ENCODE results near the gene SUSD4.
A peak's percentile ranks its signal among the peaks of the same experiment; 100 is the strongest.

The SUSD4 gene

GRCh38 chr1:223326776-223327175 lies 37.2 kb downstream of the SUSD4 start:
- no peak for DNase-seq

- no peak for DNase-seq
Observed at GRCh38 chr1:223323491-223324484, 40.2 kb downstream of the SUSD4 start.

GRCh38 chr1:223322868-223323267 lies 41.1 kb downstream of the SUSD4 start:
- DNase-seq, result no peak

GRCh38 chr1:223320959-223321358 lies 43.0 kb downstream of the SUSD4 start:
- no peak for DNase-seq

GRCh38 chr1:223319905-223320580 lies 43.9 kb downstream of the SUSD4 start:
- DNase-seq, result no peak

DNA sequence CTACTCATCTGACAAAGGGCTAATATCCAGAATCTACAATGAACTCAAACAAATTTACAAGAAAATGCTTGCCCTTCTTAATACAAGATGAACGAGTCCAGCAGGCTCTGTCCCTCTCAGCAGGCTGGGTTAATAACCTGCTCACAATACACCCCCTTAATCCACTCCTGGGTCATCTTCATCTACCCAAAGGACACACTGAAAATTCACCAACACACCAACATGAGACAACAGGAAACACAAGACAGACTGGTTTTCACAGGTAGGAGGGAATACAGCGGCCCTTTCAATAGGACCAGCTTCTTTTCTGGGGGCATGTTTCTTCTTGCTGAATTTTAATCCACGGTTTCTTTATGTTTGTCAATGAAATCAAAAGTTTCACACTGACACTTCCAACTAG lies 44.6 kb downstream of the SUSD4 start:
- DNase-seq, result no peak

DNA sequence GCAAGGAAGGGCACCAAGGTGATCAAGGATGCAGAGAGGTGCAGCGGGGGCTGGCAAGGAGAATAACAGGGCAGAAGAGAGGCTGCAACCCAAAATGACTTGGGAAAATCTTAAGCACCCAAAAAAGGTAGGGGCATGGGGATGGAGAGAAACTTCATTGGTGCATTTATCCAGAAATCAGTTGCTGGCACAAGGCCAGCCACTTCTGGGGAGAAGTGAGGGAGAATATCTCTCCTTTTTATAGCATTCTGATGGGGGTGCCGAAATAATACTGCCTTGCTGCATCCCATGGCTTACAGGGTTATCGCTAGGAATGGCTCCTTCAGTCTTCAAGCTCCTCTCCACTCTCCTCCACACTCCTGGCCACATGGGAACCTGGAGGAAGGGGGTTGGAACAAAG lies 47.9 kb downstream of the SUSD4 start:
- DNase-seq, result no peak

DNA sequence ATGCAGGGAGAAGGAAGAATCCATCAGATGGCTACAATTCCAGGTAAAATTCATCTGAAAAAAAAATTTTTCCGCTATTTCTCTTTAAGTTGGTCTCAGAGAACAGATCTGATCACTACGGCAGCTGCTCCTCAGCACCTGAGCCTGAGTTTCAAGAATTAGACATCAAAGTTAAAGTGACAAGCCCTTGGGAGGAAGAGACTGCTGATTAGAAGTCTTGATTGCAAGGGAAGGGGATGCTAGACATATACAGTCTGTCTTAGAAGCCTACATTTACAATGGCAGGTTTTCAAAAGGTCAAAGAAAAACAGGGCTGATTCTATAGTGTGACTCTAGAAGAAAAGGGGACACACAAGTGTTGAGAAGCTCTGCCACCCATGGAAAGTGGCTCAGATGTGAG lies 48.3 kb downstream of the SUSD4 start:
- no peak for DNase-seq

GRCh38 chr1:223313415-223313754 lies 50.6 kb downstream of the SUSD4 start:
- no peak for DNase-seq

GRCh38 chr1:223312705-223313414 lies 51.1 kb downstream of the SUSD4 start:
- DNase-seq, result no peak

GRCh38 chr1:223312273-223312672 lies 51.7 kb downstream of the SUSD4 start:
- DNase-seq, result no peak

GRCh38 chr1:223311826-223312225 lies 52.1 kb downstream of the SUSD4 start:
- no peak for DNase-seq

- DNase-seq, result no peak
Observed at GRCh38 chr1:223308136-223308535, 55.8 kb downstream of the SUSD4 start.

- no peak for DNase-seq
Observed at GRCh38 chr1:223307544-223307943, 56.4 kb downstream of the SUSD4 start.

- no peak for DNase-seq
Observed at GRCh38 chr1:223304931-223305330, 59.0 kb downstream of the SUSD4 start.

DNA sequence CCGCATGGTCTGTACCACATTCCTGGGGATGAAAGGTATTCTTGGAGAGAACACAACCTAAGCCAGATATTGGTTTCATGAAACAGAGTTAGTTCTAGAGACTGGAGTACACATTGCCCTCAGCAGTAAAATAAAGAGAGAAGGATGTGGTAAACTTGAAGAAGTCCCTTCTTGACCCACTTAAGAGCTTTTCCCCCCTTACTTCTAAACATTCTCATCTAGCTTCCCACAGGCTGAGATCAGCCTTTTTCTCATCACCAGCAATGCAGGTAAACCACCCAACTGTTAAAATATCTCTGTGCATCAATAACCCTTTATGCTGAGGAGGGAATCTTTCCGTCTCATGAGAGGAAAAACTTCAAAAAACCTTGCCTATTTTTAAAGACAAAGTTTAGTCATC lies 62.6 kb downstream of the SUSD4 start:
- peak; percentile 6 for DNase-seq

- no peak for DNase-seq
Observed at GRCh38 chr1:223299553-223299952, 64.4 kb downstream of the SUSD4 start.

DNA sequence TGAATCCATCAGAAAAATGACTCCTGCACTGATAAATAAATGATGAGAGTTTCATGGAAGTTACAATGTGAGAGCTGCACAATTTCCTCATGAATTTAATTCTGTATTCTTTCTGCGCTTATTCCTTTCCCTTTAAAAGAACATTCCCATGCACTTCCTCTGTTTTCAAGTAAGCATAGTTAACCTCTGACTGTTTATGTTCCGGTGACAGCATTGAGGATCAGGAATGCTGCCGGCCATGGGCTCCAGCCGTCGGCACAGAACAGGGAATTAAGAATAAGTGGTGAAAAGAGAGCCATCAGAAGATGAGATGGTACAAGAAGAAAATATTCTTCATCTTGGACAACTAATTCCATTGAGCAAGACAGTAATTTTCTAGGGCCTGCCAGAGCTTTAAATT lies 65.3 kb downstream of the SUSD4 start:
- DNase-seq, result no peak

- no peak for DNase-seq
Observed at GRCh38 chr1:223297800-223298199, 66.2 kb downstream of the SUSD4 start.

GRCh38 chr1:223291796-223292195 lies 72.2 kb downstream of the SUSD4 start:
- DNase-seq, result no peak

- DNase-seq, result no peak
Observed at GRCh38 chr1:223290397-223290796, 73.6 kb downstream of the SUSD4 start.

DNA sequence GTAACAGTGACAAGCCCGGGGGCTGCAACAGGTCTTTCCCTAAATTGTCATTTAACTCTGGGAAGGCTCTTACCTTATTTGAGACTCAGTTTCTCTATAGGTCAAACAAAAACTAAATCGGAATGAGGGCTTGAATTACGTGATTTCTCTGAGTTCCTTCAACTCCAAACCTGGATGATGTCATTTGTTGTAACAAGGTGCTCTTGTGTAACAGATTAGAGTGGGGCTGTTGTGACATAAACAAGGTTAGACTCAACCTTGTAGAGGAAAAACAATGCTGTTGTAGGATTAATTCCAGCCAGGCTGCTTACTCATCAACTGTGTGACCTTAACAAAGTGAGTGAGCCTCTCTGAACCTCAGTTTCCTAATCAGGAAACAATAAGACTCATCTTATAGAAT lies 74.4 kb downstream of the SUSD4 start:
- DNase-seq, result no peak

- no peak for DNase-seq
Observed at GRCh38 chr1:223288826-223289225, 75.2 kb downstream of the SUSD4 start.

DNA sequence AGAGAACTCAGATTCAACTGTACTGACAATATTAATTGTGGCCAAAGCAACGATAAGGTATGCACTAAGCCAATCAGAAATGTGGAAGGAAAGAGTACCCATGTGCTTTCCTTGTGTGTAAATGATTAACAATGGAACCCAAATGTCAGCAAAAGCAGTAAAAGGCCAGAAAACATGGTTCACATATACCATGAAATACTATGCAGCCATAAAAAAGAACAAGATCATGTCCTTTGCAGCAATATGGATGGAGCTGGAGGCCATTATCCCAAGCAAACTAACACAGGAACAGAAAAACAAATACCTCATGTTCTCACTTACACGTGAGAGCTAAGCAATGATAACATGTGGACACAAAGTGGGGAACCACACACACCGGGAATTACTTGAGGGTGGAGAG lies 78.5 kb downstream of the SUSD4 start:
- no peak for DNase-seq

Data from CD4-positive, alpha-beta T cell treated with Interleukin-17A for 1 hour (primary cell).